SIG-M5 treated with dmso at 0.1 percent for 504 hours (cell line): ENCODE data around the gene PLXNB3.

Source experiments
- DNase-seq: peaks from one replicate; lab custom pipeline; 2025; ENCODE audit not compliant: unreplicated experiment; lab: John Stamatoyannopoulos, UW

PLXNB3 gene

GRCh38 chrX:153772316-153773217 is 8.5 kb downstream of the PLXNB3 start:
- DNase-seq = no peak

DNA sequence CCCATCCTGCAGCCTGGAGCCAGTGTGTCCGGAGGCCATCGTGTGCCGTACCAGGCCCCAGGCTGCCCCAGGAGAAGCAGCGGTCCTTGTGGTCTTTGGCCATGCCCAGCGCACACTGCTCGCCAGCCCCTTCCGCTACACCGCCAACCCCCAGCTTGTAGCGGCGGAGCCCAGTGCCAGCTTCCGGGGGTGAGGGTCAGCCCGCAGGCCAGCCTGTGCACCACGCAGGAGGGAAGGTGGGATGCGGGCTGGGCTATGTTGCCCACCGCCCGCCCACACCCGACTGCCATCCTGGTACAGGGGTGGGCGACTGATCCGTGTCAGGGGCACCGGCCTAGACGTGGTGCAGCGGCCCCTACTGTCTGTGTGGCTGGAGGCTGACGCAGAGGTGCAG is 9.2 kb downstream of the PLXNB3 start:
- DNase-seq = no peak

GRCh38 chrX:153773741-153774575 is 9.9 kb downstream of the PLXNB3 start:
- DNase-seq = no peak

- no peak for DNase-seq
Observed at GRCh38 chrX:153774576-153775292, 10.7 kb downstream of the PLXNB3 start.

DNA sequence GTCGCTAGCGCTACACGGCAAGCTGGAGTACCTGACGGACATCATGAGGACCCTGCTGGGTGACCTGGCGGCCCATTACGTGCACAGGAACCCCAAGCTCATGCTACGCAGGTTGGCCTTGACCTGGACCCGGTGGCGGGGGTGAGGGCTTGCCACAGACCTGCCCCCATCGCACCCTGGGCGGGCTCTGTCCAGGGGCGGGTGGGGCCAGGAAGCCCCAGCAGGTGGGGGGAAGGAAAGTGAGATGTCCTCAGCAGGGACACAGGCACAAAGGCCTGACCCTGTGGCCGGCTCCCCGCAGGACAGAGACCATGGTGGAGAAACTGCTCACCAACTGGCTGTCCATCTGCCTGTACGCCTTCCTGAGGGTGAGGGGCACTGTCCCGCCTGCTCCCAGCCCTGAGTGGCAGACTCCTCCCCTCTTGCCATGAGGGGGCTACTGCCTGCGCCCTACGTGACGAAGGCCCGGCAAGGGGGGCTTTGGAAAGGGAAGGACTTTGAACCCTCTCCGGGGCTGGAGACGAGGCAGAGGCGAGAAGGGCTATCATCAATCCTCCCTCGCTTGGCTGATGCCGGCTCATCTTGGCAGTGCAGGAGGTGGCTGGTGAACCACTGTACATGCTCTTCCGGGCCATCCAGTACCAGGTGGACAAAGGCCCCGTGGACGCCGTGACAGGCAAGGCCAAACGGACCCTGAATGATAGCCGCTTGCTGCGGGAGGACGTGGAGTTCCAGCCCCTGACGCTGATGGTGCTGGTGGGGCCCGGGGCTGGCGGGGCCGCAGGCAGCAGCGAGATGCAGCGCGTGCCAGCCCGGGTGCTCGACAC is 11.5 kb downstream of the PLXNB3 start:
- no peak for DNase-seq

DNA sequence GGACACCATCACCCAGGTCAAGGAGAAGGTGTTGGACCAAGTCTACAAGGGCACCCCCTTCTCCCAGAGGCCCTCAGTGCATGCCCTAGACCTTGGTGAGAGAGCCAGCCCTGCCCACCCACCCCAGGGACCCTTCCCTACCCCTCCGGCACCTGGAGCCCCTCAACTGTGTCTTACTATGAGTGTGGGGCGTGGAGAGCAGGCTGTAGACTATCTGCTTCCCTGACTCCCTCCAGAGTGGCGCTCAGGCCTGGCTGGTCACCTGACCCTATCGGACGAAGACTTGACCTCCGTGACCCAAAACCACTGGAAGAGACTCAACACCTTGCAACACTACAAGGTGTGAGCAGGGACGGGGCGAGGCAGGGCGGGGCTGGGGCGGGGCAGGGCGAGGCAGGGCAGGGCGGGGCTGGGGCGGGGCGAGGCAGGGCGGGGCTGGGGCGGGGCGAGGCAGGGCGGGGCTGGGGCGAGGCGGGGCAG is 12.1 kb downstream of the PLXNB3 start:
- no peak for DNase-seq

DNA sequence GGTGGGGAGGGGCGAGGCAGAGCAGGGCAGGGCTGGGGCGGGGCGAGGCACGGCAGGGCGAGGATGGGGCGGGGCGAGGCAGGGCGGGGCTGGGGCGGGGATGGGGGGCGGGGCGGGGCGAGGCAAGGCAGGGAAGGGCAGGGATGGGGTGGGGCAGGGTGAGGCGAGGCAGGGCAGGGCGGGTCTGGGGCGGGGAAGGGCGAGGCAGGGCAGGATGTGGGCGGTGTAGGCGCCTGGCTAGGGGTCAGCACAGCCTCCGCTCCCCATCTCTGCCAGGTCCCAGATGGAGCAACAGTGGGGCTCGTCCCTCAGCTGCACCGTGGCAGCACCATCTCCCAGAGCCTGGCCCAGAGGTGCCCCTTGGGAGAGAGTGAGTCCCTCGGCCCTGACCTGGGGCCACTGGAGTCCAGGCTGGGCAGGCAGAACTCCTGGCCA is 12.6 kb downstream of the PLXNB3 start:
- DNase-seq = no peak

DNA sequence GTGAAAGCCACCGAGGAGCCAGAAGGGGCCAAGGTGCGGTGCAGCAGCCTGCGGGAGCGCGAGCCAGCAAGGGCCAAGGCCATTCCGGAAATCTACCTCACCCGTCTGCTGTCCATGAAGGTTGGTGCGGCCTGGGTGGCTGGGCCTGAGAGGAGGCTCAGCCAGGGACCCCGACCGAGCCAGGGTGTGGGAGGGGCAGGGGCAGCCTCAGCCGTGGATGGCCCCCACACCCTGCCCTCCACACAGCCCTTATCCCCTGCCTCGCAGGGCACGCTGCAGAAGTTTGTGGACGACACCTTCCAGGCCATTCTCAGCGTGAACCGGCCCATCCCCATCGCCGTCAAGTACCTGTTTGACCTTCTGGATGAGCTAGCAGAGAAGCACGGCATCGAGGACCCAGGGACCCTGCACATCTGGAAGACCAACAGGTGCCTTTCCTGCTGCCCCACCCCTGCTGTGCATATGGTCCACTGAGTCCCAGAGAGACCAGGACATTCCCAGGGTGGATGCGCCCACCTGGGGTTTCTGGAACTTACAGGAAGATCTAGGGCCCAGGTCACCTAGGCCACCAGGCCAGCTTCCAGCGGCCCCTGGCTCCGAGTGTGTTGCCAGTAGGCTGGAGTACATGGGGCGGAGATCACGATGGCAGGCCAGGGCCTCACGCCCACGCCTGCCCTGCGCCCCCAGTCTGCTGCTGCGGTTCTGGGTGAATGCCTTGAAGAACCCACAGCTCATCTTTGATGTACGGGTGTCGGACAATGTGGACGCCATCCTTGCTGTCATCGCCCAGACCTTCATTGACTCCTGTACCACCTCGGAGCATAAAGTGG is 13.4 kb downstream of the PLXNB3 start:
- no peak for DNase-seq

DNA sequence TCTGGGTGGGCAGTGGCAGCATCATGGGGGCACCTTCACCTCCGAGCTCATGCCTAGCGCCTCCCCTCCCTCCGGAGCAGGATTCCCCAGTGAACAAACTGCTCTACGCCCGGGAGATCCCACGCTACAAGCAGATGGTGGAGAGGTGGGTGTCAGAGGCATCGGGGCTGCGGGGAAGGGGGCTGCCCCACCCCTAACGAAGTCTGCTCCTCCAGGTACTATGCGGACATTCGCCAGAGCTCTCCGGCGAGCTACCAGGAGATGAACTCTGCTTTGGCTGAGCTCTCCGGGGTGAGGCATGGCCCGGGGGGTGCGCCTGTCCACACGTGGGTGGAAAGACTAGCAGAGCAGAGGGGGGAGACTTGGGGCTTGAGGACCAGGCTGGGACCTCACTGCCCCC is 14.1 kb downstream of the PLXNB3 start:
- DNase-seq = no peak

GRCh38 chrX:153778684-153779101 is 14.6 kb downstream of the PLXNB3 start:
- no peak for DNase-seq

DNA sequence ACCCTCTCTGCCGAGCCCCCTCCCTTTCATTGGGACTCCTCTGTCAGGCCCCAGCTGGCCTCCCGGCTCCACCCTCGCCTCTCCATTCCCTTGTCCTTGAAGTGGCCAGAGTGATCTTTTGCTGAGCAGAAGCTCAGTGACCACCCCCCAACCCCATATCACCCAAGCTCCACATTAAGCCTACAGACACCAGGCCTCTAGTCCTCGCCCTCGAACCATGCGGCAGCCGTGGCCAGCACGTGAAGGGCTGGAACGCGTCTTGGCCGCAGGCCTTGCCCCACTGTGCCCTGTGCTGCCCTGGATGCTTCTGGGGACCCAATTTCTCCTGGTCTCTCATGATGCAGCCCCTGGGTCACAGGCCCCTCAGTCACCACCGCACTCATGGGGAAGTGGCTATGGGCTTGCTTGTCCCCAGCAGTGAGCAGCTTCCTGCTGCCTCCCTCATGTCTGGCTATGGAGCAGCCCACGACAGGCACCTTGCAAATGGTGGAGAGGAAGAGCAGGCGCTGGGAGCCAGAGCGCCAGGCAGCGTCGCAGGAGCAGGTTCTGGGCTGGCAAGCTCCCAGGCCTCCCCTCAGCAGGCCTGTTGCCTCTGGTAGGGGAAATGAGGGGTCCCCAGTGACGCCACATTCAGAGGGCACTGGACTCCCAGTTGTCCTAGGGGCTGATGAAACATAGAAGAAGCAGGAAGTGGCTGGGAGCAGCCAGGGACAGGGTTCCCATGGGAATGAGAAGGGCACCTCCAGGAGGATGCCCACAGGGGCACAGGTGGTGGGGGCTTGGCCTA is 16.0 kb downstream of the PLXNB3 start:
- DNase-seq = no peak

DNA sequence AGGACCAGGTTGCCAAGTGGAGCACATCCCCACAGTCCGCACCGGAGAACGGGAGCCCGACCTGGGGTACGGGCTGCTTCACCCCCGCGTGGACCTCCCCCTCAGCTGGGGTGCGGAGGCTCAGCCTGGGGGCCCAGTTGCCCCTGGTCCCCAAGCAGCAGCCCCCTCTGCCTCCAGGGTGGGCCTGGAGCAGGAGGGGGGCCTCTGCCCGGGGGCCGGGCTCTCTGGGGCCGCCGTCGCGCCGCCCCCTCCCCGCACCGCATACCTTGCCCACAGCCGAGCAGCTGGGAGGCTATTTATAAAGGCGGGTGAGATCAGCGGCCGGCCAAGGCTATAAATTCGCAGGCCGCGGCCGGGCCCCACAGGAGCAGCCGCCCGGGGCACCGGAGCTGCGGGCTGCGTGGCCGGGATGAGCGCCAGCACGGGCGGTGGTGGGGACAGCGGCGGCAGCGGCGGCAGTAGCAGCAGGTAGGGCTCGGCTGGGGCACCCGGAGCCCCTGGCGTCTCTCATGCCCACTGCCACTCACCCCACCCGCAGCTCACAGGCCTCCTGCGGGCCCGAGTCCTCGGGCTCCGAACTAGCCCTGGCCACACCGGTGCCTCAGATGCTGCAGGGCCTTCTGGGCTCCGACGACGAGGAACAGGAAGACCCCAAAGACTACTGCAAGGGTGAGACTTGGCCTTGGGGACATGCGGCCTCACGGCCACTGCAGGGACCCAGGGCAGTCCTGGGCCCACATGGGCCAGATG is 16.8 kb downstream of the PLXNB3 start, which contains the start of gene SRPK3:
SRPK3 (plus strand) TSS at position 364 of the 750 bp plus-strand sequence; CDS start at position 410, 46 bp downstream.
- no peak for DNase-seq

DNA sequence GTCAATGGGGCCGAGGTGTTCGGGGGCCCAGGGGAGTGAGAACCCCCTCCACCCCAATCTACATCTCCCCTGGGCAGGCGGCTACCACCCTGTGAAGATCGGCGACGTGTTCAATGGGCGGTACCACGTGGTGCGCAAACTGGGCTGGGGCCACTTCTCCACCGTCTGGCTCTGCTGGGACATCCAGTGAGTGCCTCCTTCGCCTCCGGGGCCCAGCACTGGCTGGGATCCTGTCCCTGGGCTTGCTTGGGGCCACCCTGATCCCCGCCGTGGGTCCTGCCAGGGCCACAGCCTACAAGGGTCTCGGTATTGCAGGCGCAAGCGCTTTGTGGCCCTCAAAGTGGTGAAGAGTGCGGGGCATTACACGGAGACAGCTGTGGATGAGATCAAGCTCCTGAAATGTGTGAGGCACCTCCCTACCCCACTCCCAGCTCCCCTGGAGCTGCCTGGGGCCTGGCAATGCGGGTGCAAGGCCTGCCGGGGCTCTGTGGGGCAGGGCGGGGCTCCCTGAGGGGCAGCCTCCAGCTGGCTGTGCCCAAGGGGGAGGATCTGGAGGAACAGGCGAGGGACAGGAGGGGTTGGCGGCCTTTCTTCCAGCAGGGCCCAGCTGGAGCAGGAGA is 17.5 kb downstream of the PLXNB3 start:
- no peak for DNase-seq

DNA sequence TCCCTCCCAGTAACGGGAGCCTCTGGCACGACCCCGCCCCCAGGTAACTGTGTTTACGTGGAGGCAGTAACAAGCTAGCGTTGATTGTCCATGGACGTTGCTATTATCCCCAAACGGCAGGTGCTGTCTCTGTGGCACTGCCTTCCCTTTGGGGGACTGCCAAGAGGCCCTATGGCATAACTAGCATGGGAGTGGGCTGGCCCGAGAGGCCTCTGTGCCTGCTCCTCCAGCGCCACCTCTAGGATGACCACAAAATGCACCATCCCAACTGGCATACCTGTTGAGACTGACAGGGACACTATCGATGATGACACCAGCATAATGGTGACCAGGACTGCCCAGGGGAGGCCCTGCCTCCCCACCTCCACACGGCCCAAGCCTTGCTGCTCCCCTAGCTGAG is 18.3 kb downstream of the PLXNB3 start:
- DNase-seq = no peak

GRCh38 chrX:153782871-153783270 is 18.8 kb downstream of the PLXNB3 start:
- no peak for DNase-seq

DNA sequence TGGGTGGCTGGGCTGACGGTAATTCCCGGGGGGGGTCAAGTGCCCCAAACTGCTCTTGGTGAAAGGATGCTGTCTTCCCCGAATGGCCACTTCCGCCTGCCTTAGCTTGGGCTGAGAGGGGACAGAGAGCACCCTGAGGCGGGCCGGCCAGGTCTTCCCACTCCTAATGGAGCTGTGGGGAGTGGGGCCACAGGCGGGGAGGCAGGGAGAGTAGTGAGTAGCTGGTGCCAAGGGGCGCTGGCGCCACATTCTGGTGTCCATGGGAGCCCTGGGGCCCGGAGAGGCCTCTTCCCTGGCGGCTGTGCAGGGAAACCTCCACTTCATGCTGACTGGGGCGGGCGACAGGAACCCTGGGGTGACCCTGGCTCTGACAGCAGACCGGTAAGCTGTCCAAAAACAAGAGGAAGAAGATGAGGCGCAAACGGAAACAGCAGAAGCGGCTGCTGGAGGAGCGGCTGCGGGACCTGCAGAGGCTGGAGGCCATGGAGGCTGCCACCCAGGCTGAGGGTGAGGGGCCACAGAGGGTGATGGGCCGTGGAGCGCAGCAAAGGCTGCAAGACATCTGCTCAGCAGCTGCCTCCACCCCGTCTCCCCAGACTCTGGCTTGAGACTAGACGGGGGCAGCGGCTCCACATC is 19.4 kb downstream of the PLXNB3 start:
- no peak for DNase-seq
